ENCODE data around the gene KLHL13. TPM values are rescaled to one million over a fixed set of nuclear protein-coding genes. Genes with fewer than 3 reads are reported as not detected.

KLHL13 gene
- total RNA-seq, 2 experiments from 2014 or later, result 0.27 to 0.35 TPM

DNA sequence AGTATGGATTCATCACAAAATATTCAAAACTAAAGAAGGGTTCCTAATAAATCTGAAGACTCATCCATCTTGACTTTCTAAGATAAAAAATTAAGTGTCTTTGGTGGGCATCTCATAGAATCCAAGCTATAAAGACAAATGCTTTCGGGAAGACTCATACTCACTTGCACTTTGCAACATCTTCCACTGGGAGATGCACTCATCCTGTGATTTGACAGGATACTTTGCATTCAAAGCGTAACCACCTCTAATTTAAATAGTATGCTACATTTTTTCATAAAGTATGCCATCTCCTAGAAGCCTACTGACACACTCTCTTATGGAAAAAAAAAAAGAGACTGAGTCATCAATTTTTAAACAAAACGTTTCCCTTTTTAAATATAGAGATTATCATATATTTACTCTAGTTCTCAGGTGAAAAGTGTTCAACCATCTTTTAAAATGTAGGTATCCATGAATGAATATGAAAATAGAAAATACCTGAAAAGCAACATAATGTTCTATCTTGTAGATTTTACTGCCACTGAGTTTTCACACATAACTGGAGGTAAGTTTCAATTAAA, 119.6 kb downstream of the KLHL13 start:
- CTCF ChIA-PET, result no interaction called here
- POLR2A ChIA-PET, result no interaction called here
- DNase-seq, result no peak
- Mint-ChIP-seq H3K27ac (no peak overlapping the region), H3K4me1 (no peaks in the 10 kb centered on the region), H3K27me3 (no peaks in the 10 kb centered on the region), H3K4me3 (no peak overlapping the region), H3K9me3 (no peaks in the 10 kb centered on the region), H3K36me3 (ENCODE audit: low read depth) (no peaks in the 10 kb centered on the region)

DNA sequence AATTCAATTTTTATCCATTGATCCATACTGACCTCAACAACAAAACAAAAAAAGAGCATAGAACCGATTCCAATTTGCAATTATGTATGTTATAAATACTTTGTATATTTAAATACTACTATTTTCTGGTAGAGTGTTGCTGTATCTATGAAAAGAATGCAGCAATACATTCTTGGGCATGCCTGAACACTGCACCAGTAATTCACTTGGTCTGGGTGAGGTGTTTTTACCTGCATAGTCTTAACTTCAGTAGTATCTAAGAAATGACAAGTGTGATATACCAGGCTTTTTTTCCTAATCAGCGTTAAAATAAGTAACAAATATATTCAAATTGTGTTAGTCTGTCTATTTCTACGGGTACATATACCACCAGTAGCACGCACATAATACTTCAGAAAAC, 120.2 kb downstream of the KLHL13 start:
- POLR2A ChIA-PET, result no interaction called here
- no peak overlapping the region for H3K4me3 Mint-ChIP-seq
- DNase-seq, result no peak
- H3K9me3 Mint-ChIP-seq, result no peaks in the 10 kb centered on the region
- no peak overlapping the region for H3K27ac Mint-ChIP-seq
- CTCF ChIA-PET, result no interaction called here
- H3K36me3 Mint-ChIP-seq (ENCODE audit: low read depth), result no peaks in the 10 kb centered on the region
- no peaks in the 10 kb centered on the region for H3K27me3 Mint-ChIP-seq
- H3K4me1 Mint-ChIP-seq, result no peaks in the 10 kb centered on the region

DNA sequence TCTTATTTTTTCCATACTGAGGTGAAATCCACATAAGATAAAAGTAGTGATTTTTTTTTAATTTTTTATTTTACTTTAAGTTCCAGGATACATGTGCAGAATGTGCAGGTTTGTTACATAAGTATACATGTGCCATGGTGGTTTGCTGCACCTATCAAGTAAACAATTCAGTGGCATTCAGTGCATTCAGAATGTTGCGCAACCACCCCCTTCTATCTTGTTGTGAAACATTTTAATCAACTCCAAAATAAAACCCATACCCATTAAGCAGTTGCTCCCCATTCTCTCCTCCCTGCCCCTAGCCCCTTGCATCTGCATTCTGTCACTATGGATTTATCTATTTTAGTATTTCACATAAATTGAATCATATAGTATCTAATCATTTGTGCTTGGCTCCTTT, 121.2 kb downstream of the KLHL13 start:
- no peak overlapping the region for H3K4me3 Mint-ChIP-seq
- no peaks in the 10 kb centered on the region for H3K36me3 Mint-ChIP-seq (ENCODE audit: low read depth)
- CTCF ChIA-PET, result no interaction called here
- no peak for DNase-seq
- no peaks in the 10 kb centered on the region for H3K4me1 Mint-ChIP-seq
- no peak overlapping the region for H3K27ac Mint-ChIP-seq
- no peaks in the 10 kb centered on the region for H3K9me3 Mint-ChIP-seq
- H3K27me3 Mint-ChIP-seq, result no peaks in the 10 kb centered on the region
- POLR2A ChIA-PET, result no interaction called here

DNA sequence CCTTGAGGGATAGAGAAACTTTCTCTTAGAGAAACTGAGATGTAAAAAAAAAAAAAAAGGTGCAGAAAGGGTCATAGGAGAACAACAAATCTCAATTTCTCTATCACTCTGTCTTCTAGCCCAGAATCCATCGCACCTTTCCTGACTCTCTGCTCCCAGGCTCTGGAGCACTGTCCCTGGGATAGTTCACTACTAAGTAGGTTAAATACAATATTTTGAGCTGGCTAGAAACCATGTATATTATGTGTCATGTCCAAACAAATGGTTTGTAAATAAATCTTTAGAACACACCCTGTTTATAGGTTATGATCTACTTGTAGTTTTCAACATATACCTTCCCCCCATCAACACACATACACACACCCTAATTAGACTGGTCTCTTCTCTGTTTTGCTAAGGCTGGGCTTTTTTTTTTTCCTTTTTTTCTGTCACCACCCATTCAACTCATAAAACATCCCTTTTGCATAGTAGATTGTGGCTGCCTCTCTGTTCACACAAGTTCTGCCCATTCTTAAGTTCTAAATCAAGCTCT, 124.4 kb downstream of the KLHL13 start:
- no peak for DNase-seq
- H3K27me3 Mint-ChIP-seq, result no peaks in the 10 kb centered on the region
- no peaks in the 10 kb centered on the region for H3K9me3 Mint-ChIP-seq
- POLR2A ChIA-PET, result no interaction called here
- no peaks in the 10 kb centered on the region for H3K4me1 Mint-ChIP-seq
- H3K27ac Mint-ChIP-seq, result no peak overlapping the region
- no peak overlapping the region for H3K4me3 Mint-ChIP-seq
- CTCF ChIA-PET, result interaction anchor here (1.2 kb wide), 1 partner anchor 20 kb away, joined by 3 read pairs; no protein-coding TSS in a partner anchor
- H3K36me3 Mint-ChIP-seq (ENCODE audit: low read depth), result no peaks in the 10 kb centered on the region

DNA sequence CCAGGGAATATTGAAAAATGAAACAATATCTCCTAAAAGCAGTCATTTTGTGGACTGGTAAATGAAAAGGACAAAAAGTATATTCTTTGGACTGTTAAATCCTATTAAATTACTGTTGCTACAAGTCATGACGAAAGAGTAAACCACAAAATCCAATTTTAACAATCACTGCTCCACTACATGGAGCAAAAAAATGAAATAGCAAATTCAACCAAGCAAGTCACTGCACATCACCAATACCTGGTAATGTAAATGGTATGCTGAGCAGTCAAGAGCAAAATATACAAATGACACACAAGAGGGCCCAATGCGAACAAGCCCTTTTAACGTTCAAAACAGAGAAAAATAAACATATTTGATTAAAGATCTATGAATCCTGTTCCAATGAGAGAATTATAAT, 126.2 kb downstream of the KLHL13 start:
- Mint-ChIP-seq H3K4me1 (no peaks in the 10 kb centered on the region), H3K4me3 (no peak overlapping the region), H3K27ac (no peak overlapping the region), H3K9me3 (no peaks in the 10 kb centered on the region), H3K36me3 (ENCODE audit: low read depth) (no peaks in the 10 kb centered on the region), H3K27me3 (no peaks in the 10 kb centered on the region)
- DNase-seq, result no peak
- ChIA-PET CTCF (no interaction called here), POLR2A (no interaction called here)

DNA sequence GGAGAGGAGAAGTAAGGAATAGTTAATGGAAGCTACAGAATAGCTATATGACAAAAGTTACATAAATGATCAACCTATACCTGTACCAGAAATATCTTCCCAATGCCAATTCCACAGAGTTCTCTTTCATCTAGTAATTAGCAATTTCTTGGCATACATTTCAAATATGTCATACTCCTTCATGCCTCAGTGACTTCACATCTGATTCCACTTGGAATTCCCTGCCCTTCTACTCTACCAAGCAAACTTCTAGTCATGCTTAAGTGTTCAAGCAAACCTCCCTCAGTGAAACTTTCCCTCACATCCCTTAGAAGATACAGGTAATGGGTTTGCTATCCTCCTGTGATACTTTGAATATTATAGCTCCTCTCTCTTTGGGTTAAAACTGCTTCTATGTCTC, 127.1 kb downstream of the KLHL13 start:
- no peak overlapping the region for H3K27ac Mint-ChIP-seq
- CTCF ChIA-PET, result no interaction called here
- POLR2A ChIA-PET, result interaction anchor here (0.6 kb wide), 1 partner anchor 35 kb away, joined by 3 read pairs; no protein-coding TSS in a partner anchor
- H3K4me3 Mint-ChIP-seq, result no peak overlapping the region
- H3K27me3 Mint-ChIP-seq, result no peaks in the 10 kb centered on the region
- no peaks in the 10 kb centered on the region for H3K9me3 Mint-ChIP-seq
- no peak for DNase-seq
- H3K36me3 Mint-ChIP-seq (ENCODE audit: low read depth), result no peaks in the 10 kb centered on the region
- H3K4me1 Mint-ChIP-seq, result no peaks in the 10 kb centered on the region

DNA sequence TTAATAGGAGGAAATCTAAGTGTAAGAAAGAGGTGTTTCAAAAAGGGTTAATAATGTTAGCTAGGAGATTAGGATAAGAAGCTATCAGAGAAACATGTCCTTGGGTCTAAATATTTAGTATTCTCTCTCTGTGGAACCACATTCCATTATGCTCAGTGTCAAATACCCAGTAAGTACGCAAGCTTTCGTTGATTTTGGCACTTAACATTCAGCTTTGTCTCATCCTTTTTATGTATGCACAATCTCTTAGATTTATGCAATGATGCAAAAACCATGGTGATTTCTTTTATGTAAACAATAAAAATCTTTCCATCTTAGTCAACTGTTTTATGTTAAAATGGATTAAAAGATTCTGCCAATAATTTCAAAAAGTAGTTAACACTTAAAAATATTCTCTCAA, 129.2 kb downstream of the KLHL13 start:
- Mint-ChIP-seq H3K9me3 (no peaks in the 10 kb centered on the region), H3K4me3 (no peak overlapping the region), H3K27ac (no peak overlapping the region), H3K4me1 (no peaks in the 10 kb centered on the region), H3K36me3 (ENCODE audit: low read depth) (no peaks in the 10 kb centered on the region), H3K27me3 (no peaks in the 10 kb centered on the region)
- DNase-seq, result no peak
- ChIA-PET CTCF (no interaction called here), POLR2A (no interaction called here)

DNA sequence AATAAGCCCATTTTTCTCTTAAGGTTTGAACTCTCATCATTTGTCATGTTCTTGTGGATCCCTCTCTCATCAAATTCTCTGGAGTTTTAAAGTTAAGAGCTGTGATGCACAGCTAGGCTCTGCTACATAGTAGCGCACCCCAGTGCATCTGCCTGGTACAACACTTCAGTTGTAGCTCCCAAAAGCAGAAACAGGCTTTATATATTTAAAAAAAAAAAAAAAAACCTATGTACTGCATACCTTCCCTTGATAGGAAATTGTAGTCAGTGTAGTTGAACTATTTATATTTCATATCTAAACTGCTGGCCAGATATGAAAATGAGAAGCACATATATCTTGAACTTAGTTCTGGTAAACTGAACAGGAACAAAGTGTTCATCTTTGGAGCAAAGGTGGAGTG, 131.4 kb downstream of the KLHL13 start:
- DNase-seq, result no peak
- ChIA-PET CTCF (no interaction called here), POLR2A (no interaction called here)
- Mint-ChIP-seq H3K36me3 (ENCODE audit: low read depth) (no peaks in the 10 kb centered on the region), H3K9me3 (no peaks in the 10 kb centered on the region), H3K4me3 (no peak overlapping the region), H3K27me3 (no peaks in the 10 kb centered on the region), H3K4me1 (no peaks in the 10 kb centered on the region), H3K27ac (no peak overlapping the region)

DNA sequence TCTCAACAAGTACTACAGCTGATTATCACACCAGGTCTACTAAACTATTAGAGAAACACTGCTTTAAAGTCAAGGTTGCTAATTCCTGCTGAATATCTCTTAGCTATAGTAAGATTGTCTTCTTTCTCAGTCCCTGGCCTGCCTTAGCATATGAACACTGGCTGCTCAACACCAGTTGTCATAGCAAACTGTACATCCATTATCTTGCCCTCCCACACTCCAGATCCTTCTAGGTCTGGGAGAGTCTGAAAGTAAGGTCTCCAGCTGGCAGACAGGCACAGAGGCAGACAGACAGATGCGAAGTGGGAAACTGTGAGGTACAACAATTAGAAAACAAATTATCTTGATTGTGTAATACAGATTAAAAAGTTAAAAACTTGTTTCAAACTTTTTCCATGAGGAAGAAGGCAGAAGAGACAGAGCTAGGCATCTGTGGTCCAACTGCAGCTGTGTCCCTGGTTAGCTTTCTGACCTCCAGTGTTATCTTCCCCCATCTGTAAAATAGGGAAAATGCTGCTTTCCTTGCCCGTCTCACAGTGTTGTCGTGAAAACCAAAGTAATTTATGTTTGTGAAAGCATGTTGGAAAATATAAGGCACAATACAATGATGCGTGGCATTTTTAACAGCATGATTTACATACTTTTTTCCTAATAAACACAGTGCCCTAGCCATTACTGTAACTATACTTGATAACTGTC, 133.8 kb downstream of the KLHL13 start:
- ChIA-PET POLR2A (no interaction called here), CTCF (no interaction called here)
- Mint-ChIP-seq H3K4me1 (no peaks in the 10 kb centered on the region), H3K27ac (no peak overlapping the region), H3K27me3 (no peaks in the 10 kb centered on the region), H3K36me3 (ENCODE audit: low read depth) (no peaks in the 10 kb centered on the region), H3K9me3 (no peaks in the 10 kb centered on the region), H3K4me3 (no peak overlapping the region)
- no peak for DNase-seq

DNA sequence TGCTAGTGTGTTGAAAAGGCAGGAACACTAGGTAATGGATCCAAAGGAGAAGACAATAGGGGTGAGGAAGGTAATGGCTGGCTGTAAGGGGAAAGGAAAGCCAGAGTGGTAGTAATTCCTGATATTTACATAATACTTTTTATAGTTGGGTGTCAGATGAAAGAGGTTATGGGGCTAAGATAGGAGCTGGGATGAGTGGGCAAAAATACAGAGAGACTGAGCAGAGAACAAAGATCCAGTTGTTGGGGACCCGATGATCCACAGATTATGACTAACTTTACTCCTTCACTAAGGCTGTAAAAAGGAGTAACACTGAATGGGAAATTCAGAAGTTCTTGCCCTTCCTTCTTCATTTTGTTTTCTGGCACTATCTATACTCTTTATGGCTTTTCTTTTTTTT, 138.2 kb downstream of the KLHL13 start:
- no peaks in the 10 kb centered on the region for H3K9me3 Mint-ChIP-seq
- H3K4me3 Mint-ChIP-seq, result no peak overlapping the region
- H3K27ac Mint-ChIP-seq, result no peak overlapping the region
- ChIA-PET POLR2A (no interaction called here), CTCF (no interaction called here)
- no peak for DNase-seq
- no peaks in the 10 kb centered on the region for H3K27me3 Mint-ChIP-seq
- no peaks in the 10 kb centered on the region for H3K36me3 Mint-ChIP-seq (ENCODE audit: low read depth)
- H3K4me1 Mint-ChIP-seq, result no peaks in the 10 kb centered on the region

DNA sequence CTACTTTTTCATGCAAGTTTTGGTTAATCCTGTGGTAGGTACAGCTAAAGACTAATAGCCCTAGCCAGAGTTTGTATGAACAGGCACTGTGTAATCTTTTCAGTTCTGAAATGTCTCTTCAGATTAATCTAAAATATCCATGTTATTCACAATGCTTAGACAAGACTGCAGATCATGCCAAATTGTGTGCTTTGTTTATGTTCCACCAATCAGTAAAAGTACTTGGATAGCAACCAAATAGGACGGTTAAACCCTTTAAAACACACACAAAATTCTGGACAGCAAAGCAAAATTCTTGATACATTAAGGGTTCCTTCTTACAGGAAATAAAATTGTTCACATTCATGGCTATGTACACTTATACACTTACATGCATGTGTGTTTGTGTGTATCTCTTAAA, 139.1 kb downstream of the KLHL13 start:
- Mint-ChIP-seq H3K9me3 (no peaks in the 10 kb centered on the region), H3K4me1 (no peaks in the 10 kb centered on the region), H3K4me3 (no peak overlapping the region), H3K27ac (no peak overlapping the region), H3K27me3 (no peaks in the 10 kb centered on the region), H3K36me3 (ENCODE audit: low read depth) (no peaks in the 10 kb centered on the region)
- ChIA-PET CTCF (no interaction called here), POLR2A (interaction anchor here (0.6 kb wide), 1 partner anchor 244 kb away, joined by 9 read pairs; no protein-coding TSS in a partner anchor)
- no peak for DNase-seq

DNA sequence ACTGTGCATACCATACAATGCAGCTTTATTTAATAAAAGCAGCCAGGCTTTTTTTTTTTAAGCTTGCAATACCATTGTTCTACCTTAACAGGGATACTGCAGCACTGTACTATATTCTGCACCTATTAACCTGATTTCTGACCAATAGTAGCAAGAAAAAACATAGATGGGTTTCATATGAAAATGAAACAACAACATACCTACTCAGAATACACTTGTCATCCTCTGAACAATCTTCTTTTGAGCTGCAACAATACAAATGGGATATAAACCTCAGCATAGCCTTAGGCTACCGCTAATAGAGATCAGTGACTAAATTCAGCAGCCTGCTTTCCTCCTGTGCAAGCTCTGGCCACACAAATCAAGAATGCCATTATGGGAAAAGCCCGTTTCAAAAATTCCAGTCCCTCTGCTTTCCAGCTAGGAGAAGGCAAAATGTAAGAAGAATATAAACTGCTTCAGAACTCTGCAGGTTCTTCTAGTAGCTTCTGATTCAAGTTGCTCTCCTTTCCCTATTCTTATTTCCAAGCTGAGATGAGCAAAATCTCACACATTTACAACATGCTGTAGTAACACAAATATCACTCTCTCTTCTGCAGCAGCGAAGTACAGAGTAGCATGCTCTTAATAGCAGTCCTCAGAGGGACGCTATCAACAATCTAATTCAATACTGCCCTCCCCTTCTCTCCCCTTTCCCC, 143.4 kb downstream of the KLHL13 start:
- no peak overlapping the region for H3K4me3 Mint-ChIP-seq

DNA sequence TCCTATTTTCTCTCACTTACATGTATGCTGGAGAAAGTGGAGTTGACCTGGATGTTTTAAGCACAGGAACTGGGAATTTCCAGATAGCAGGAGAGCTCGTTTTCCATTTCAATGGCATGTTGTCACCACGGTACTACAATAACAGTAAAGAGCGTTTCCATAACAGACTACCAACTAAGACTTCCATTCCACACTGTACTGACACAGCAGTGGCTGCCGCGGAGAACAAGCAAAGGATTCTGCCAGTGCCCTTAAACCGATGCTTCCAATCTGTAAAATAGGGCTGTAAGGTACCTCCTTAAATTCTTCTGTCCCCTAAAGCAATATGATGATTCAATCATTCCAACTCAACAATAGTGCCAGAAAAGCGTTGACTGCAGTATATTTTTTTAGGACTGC, 143.9 kb downstream of the KLHL13 start:
- DNase-seq, result no peak
- CTCF ChIA-PET, result interaction anchor here (0.9 kb wide), 1 partner anchor 19 kb away, joined by 3 read pairs; no protein-coding TSS in a partner anchor
- no peaks in the 10 kb centered on the region for H3K4me1 Mint-ChIP-seq
- H3K4me3 Mint-ChIP-seq, result no peak overlapping the region
- H3K9me3 Mint-ChIP-seq, result no peaks in the 10 kb centered on the region
- no peaks in the 10 kb centered on the region for H3K27me3 Mint-ChIP-seq
- H3K36me3 Mint-ChIP-seq (ENCODE audit: low read depth), result no peaks in the 10 kb centered on the region
- no peak overlapping the region for H3K27ac Mint-ChIP-seq
- POLR2A ChIA-PET, result no interaction called here

More for the DNA sequence above, 143.4 kb downstream of the KLHL13 start:
- H3K4me1 Mint-ChIP-seq, result no peaks in the 10 kb centered on the region
- DNase-seq, result no peak
- POLR2A ChIA-PET, result no interaction called here
- H3K9me3 Mint-ChIP-seq, result no peaks in the 10 kb centered on the region
- H3K36me3 Mint-ChIP-seq (ENCODE audit: low read depth), result no peaks in the 10 kb centered on the region
- no peaks in the 10 kb centered on the region for H3K27me3 Mint-ChIP-seq
- CTCF ChIA-PET, result no interaction called here
- no peak overlapping the region for H3K27ac Mint-ChIP-seq

Measured in activated CD4-positive, alpha-beta T cell treated with anti-CD3 and anti-CD28 coated beads, Interleukin-2, amount 10 ng/mL, durations not matched to agents 7 days and 5 days (primary cell).